ENCODE data around the gene RMND5B.

- no peak for TF ChIP-seq CTCF (conservative IDR thresholded peaks at IDR 0.05)
- no peak for TF ChIP-seq EZH2 (IDR thresholded peaks at IDR 0.05; ENCODE audit: low read depth)
These were observed 1.5 kb upstream of the RMND5B start for GRCh38 chr5:178129296-178129695.

Measured in PC-9 (cell line).